ENCODE results near the gene IZUMO2.
"Not testable (repeated sequence)": the region's sequence is repeated elsewhere in the genome, so short reads cannot be mapped to it uniquely, and the experiment has no call there.

DNA sequence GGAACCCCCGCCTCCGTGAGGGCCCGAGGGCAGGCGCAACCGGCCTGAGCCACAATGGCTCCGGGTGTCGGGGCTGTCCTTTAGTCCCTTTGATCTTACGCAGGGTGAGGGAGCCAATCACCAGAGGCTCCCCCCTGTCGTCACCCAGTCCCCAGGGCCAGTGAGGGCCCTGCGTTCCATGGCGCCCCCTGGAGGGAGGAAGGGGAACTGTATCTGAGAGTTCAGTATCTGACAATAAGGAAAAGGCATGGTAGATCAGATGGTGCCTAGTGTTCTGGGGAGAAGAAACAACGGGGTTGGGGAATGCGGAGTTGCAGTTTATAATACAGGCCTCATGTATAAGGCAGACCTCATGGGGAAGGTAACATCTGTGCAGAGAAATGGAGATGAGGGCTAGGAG is 59.1 kb downstream of the IZUMO2 start:
- TF ChIP-seq CTCF (conservative IDR thresholded peaks at IDR 0.05); ZFX (IDR thresholded peaks at IDR 0.05): not testable (repeated sequence)

Measured in C4-2B (cell line).